ENCODE data around the gene HECTD4. TPM values are rescaled to one million over a fixed set of nuclear protein-coding genes. Genes with fewer than 3 reads are reported as not detected.

Gene HECTD4
- total and polyA plus RNA-seq, 2 experiments from 2014 or later: 25.7 to 36.9 TPM

DNA sequence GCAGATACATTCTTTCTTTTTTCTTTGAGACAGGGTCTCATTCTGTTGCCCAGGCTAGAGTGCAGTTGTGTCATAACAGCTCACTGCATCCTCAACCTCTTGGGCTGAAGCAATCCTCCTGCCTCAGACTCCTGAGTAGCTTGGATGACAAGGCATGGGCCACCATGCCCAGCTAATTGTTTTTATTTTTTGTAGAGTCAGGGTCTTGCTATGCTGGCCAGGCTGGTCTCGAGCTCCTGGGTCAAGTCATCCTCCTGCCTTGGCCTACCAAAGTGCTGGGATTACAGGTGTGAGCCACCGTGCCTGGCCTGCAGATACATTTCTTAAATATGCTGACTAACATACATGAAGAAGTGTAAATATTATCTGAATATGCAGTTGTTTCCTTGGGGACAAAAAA lies 115.8 kb downstream of the HECTD4 start:
- H3K27ac Mint-ChIP-seq: no peak overlapping the region
- no peaks in the 10 kb centered on the region for H3F3A ChIP-seq (replicated peaks; ENCODE audit: low read depth)
- no peak overlapping the region for H3K27ac ChIP-seq (ENCODE audit: low read depth)
- no peak overlapping the region for H3K4me3 ChIP-seq
- no peak overlapping the region for H3K4me3 Mint-ChIP-seq
- no peak overlapping the region for H2AFZ ChIP-seq
- peaks cover 5% of the 10 kb centered on the region; the same call in 1 of the 2 replicates for H3K36me3 ChIP-seq (ENCODE audit: insufficient read depth)
- no peaks in the 10 kb centered on the region for H3K79me2 ChIP-seq (replicated peaks; ENCODE audit: insufficient read depth)
- TF ChIP-seq EZH2phosphoT487 (IDR thresholded peaks at IDR 0.05; ENCODE audit: unreplicated experiment): no peak
- TF ChIP-seq STAT1 (IDR thresholded peaks at IDR 0.05; ENCODE audit: unreplicated experiment): no peak
- no peak for TF ChIP-seq NANOG (IDR thresholded peaks at IDR 0.05; ENCODE audit: borderline replicate concordance)
- TF ChIP-seq, protein P1, sequence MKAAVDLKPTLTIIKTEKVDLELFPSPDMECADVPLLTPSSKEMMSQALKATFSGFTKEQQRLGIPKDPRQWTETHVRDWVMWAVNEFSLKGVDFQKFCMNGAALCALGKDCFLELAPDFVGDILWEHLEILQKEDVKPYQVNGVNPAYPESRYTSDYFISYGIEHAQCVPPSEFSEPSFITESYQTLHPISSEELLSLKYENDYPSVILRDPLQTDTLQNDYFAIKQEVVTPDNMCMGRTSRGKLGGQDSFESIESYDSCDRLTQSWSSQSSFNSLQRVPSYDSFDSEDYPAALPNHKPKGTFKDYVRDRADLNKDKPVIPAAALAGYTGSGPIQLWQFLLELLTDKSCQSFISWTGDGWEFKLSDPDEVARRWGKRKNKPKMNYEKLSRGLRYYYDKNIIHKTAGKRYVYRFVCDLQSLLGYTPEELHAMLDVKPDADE (IDR thresholded peaks at IDR 0.05): no peak
- no peak for TF ChIP-seq ZNF331 (CRISPR knock-in tag; IDR thresholded peaks at IDR 0.05; ENCODE audit: low read depth)
- no peak for TF ChIP-seq EZH2 (IDR thresholded peaks at IDR 0.05; ENCODE audit: low read depth, unreplicated experiment)
- no peak for TF ChIP-seq CREB1 (CRISPR knock-in tag; IDR thresholded peaks at IDR 0.05; ENCODE audit: low read depth)
- TF ChIP-seq JUNB (IDR thresholded peaks at IDR 0.05; ENCODE audit: unreplicated experiment): no peak
- no peak for TF ChIP-seq ZNF114 (CRISPR knock-in tag; IDR thresholded peaks at IDR 0.05)
- TF ChIP-seq POLR2AphosphoS5 (IDR thresholded peaks at IDR 0.05; ENCODE audit: low read depth): no peak
- TF ChIP-seq, protein P2, sequence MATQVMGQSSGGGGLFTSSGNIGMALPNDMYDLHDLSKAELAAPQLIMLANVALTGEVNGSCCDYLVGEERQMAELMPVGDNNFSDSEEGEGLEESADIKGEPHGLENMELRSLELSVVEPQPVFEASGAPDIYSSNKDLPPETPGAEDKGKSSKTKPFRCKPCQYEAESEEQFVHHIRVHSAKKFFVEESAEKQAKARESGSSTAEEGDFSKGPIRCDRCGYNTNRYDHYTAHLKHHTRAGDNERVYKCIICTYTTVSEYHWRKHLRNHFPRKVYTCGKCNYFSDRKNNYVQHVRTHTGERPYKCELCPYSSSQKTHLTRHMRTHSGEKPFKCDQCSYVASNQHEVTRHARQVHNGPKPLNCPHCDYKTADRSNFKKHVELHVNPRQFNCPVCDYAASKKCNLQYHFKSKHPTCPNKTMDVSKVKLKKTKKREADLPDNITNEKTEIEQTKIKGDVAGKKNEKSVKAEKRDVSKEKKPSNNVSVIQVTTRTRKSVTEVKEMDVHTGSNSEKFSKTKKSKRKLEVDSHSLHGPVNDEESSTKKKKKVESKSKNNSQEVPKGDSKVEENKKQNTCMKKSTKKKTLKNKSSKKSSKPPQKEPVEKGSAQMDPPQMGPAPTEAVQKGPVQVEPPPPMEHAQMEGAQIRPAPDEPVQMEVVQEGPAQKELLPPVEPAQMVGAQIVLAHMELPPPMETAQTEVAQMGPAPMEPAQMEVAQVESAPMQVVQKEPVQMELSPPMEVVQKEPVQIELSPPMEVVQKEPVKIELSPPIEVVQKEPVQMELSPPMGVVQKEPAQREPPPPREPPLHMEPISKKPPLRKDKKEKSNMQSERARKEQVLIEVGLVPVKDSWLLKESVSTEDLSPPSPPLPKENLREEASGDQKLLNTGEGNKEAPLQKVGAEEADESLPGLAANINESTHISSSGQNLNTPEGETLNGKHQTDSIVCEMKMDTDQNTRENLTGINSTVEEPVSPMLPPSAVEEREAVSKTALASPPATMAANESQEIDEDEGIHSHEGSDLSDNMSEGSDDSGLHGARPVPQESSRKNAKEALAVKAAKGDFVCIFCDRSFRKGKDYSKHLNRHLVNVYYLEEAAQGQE (IDR thresholded peaks at IDR 0.05; ENCODE audit: unreplicated experiment): no peak
- H3K4me1 ChIP-seq (ENCODE audit: insufficient read depth): peaks cover 5% of the 10 kb centered on the region; the same call in 1 of the 2 replicates
- H3K4me2 ChIP-seq: no peak overlapping the region
- peaks cover 2% of the 10 kb centered on the region for H3K27me3 Mint-ChIP-seq (ENCODE audit: insufficient read depth, low read depth, poor library complexity)
- no peaks in the 10 kb centered on the region for H3K9me3 Mint-ChIP-seq
- no peaks in the 10 kb centered on the region for H3K4me1 Mint-ChIP-seq
- no peaks in the 10 kb centered on the region for H4K20me1 ChIP-seq (replicated peaks; ENCODE audit: insufficient read depth)
- peaks cover 5% of the 10 kb centered on the region; the same call in 1 of the 3 replicates for H3K36me3 Mint-ChIP-seq (ENCODE audit: low read depth)
- no peaks in the 10 kb centered on the region for H3K9me2 ChIP-seq (ENCODE audit: insufficient read depth)
- no peak for DNase-seq (ENCODE audit: low spot score)
- no peaks in the 10 kb centered on the region for H3K27me3 ChIP-seq (ENCODE audit: insufficient read depth)
- no peak for ATAC-seq

DNA sequence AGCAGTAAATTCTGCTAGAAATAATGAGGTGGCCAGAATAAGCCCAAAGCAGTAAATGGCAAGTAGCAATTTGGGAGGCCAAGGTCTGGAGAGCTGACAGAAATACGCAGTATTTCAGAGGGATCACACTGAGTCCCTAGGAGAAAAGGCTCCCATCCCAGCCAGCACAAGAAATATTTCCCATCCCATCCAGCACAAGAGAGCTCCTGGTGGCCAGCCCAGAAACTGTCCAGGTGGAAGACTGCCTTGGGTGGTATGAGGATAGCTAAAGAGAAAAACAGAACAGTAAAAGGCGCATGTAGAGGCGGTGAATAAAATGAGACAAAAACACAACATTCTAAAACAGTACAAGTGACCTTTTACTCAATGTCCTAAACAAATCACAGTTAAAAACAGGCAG lies 120.7 kb downstream of the HECTD4 start:
- Histone ChIP-seq H3F3A (replicated peaks; ENCODE audit: low read depth) (no peaks in the 10 kb centered on the region), H3K4me1 (ENCODE audit: insufficient read depth) (peaks cover 9% of the 10 kb centered on the region; the same call in 1 of the 2 replicates), H3K4me3 (no peak overlapping the region), H3K4me2 (no peak overlapping the region), H2AFZ (no peak overlapping the region), H4K20me1 (replicated peaks; ENCODE audit: insufficient read depth) (no peaks in the 10 kb centered on the region), H3K79me2 (replicated peaks; ENCODE audit: insufficient read depth) (no peaks in the 10 kb centered on the region), H3K27ac (ENCODE audit: low read depth) (no peak overlapping the region), H3K36me3 (ENCODE audit: insufficient read depth) (peaks cover 5% of the 10 kb centered on the region; the same call in 1 of the 2 replicates), H3K27me3 (ENCODE audit: insufficient read depth) (no peaks in the 10 kb centered on the region), H3K9me2 (ENCODE audit: insufficient read depth) (no peaks in the 10 kb centered on the region)
- TF ChIP-seq, protein P2 (IDR thresholded peaks at IDR 0.05; ENCODE audit: unreplicated experiment): no peak
- TF ChIP-seq, protein P3, sequence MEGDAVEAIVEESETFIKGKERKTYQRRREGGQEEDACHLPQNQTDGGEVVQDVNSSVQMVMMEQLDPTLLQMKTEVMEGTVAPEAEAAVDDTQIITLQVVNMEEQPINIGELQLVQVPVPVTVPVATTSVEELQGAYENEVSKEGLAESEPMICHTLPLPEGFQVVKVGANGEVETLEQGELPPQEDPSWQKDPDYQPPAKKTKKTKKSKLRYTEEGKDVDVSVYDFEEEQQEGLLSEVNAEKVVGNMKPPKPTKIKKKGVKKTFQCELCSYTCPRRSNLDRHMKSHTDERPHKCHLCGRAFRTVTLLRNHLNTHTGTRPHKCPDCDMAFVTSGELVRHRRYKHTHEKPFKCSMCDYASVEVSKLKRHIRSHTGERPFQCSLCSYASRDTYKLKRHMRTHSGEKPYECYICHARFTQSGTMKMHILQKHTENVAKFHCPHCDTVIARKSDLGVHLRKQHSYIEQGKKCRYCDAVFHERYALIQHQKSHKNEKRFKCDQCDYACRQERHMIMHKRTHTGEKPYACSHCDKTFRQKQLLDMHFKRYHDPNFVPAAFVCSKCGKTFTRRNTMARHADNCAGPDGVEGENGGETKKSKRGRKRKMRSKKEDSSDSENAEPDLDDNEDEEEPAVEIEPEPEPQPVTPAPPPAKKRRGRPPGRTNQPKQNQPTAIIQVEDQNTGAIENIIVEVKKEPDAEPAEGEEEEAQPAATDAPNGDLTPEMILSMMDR (conservative IDR thresholded peaks at IDR 0.05; ENCODE audit: low read depth in 2 of 2): peak; percentile 44 to 58
- H3K9me3 Mint-ChIP-seq: no peaks in the 10 kb centered on the region
- H3K4me3 Mint-ChIP-seq: no peak overlapping the region
- peak; percentile 72 for DNase-seq (ENCODE audit: low spot score)
- H3K4me1 Mint-ChIP-seq: peaks cover 12% of the 10 kb centered on the region
- peaks cover 2% of the 10 kb centered on the region for H3K27me3 Mint-ChIP-seq (ENCODE audit: insufficient read depth, low read depth, poor library complexity)
- peak; percentile 94 for ATAC-seq
- peaks cover 11% of the 10 kb centered on the region; the same call in 2 of the 3 replicates for H3K36me3 Mint-ChIP-seq (ENCODE audit: low read depth)
- H3K27ac Mint-ChIP-seq: no peak overlapping the region

Data from GM23338 (cell line).